SKM-1 treated with dmso at 0.1 percent for 144 hours (cell line): ENCODE results near the gene SPRY1.
A peak's percentile ranks its signal among the peaks of the same experiment; 100 is the strongest.

ENCODE experiments used
- DNase-seq: peaks from one replicate; lab custom pipeline; 2025; ENCODE audit not compliant: unreplicated experiment; lab: John Stamatoyannopoulos, UW

The SPRY1 gene

GRCh38 chr4:123378794-123379193, 17.8 kb upstream of the SPRY1 start:
- DNase-seq: no peak

- no peak for DNase-seq
Measured at GRCh38 chr4:123379392-123379791, 17.2 kb upstream of the SPRY1 start.

- no peak for DNase-seq
Measured at GRCh38 chr4:123380728-123381716, 15.6 kb upstream of the SPRY1 start.

- DNase-seq: no peak
Measured at GRCh38 chr4:123381996-123382395, 14.6 kb upstream of the SPRY1 start.

GRCh38 chr4:123383566-123383965, 13.0 kb upstream of the SPRY1 start:
- no peak for DNase-seq

- DNase-seq: no peak
Measured at GRCh38 chr4:123386609-123387008, 10.0 kb upstream of the SPRY1 start.

GRCh38 chr4:123390846-123391456, 5.6 kb upstream of the SPRY1 start:
- DNase-seq: peak; percentile 43

- DNase-seq: no peak
Measured at GRCh38 chr4:123393721-123394120, 2.9 kb upstream of the SPRY1 start.

- no peak for DNase-seq
Measured at GRCh38 chr4:123397144-123398065, 810 bp downstream of the SPRY1 start.

- peak; percentile 56 for DNase-seq
Measured at GRCh38 chr4:123398066-123398852, 1.7 kb downstream of the SPRY1 start.

GRCh38 chr4:123398853-123399626, 2.4 kb downstream of the SPRY1 start:
- peak; percentile 34 for DNase-seq

GRCh38 chr4:123399627-123400358, 3.2 kb downstream of the SPRY1 start:
- no peak for DNase-seq

- DNase-seq: no peak
Measured at GRCh38 chr4:123401271-123402120, 4.9 kb downstream of the SPRY1 start.

GRCh38 chr4:123402121-123402465, 5.5 kb downstream of the SPRY1 start:
- no peak for DNase-seq

- no peak for DNase-seq
Measured at GRCh38 chr4:123403080-123403604, 6.5 kb downstream of the SPRY1 start.

- DNase-seq: no peak
Measured at GRCh38 chr4:123404533-123404932, 7.9 kb downstream of the SPRY1 start.

GRCh38 chr4:123405267-123405865, 8.8 kb downstream of the SPRY1 start:
- DNase-seq: no peak

GRCh38 chr4:123406872-123407271, 10.3 kb downstream of the SPRY1 start:
- no peak for DNase-seq
